Neural cell (in vitro differentiated cells): ENCODE measurements around the gene PRAMEF5.
"Not testable (repeated sequence)": the region's sequence is repeated elsewhere in the genome, so short reads cannot be mapped to it uniquely, and the experiment has no call there.

Source experiments
- CTCF ChIP-seq: fragments of 450-650 bp; IDR thresholded peaks from 2 replicates; pipeline ENCODE4 v1.5.1; 2014; ENCODE audit warnings: antibody characterized with exemption, mild to moderate bottlenecking, moderate library complexity; ENCODE audit not compliant: poor library complexity, severe bottlenecking
- EP300 ChIP-seq: fragments of 450-650 bp; conservative IDR thresholded peaks from 2 replicates; pipeline ENCODE4 v1.6.1; 2014; ENCODE audit warnings: antibody characterized with exemption, mild to moderate bottlenecking, moderate library complexity; ENCODE audit not compliant: poor library complexity, severe bottlenecking
- EZH2 ChIP-seq: fragments of 200-600, 300-800 bp; shearing (Covaris generic), sonication (generic); IDR thresholded peaks from 2 replicates; pipeline ENCODE4 v1.6.1; 2014; ENCODE audit warnings: antibody characterized with exemption, low read length, borderline replicate concordance, mild to moderate bottlenecking; ENCODE audit not compliant: insufficient read depth, poor library complexity, severe bottlenecking
- MXI1 ChIP-seq: fragments of 450-650 bp; conservative IDR thresholded peaks from 2 replicates; pipeline ENCODE4 v1.6.1; 2014; ENCODE audit warnings: antibody characterized with exemption, mild to moderate bottlenecking; ENCODE audit not compliant: poor library complexity, severe bottlenecking
- RAD21 ChIP-seq: fragments of 450-650 bp; conservative IDR thresholded peaks from 2 replicates; pipeline ENCODE4 v1.6.1; 2014; ENCODE audit warnings: antibody characterized with exemption, mild to moderate bottlenecking, moderate library complexity
- REST ChIP-seq: IDR thresholded peaks from 2 replicates; pipeline ENCODE4 v1.6.1; 2012; ENCODE audit warnings: borderline replicate concordance
- TAF1 ChIP-seq: IDR thresholded peaks from 2 replicates; pipeline ENCODE4 v1.6.1; 2012; ENCODE audit warnings: low read depth

- TF ChIP-seq MXI1, CTCF, EP300, EZH2, REST, RAD21, TAF1: not testable (repeated sequence)
Measured at GRCh38 chr1:13243536-13244263, 10.3 kb upstream of the PRAMEF5 start.
